ENCODE results near the gene SLC15A4.

GRCh38 chr12:128820253-128820652 is 3.5 kb downstream of the SLC15A4 start:
- TF ChIP-seq SIN3A (IDR thresholded peaks at IDR 0.05; ENCODE audit: borderline replicate concordance, low read depth, low read length) (no peak), CTCF (IDR thresholded peaks at IDR 0.05) (no peak), EP300 (IDR thresholded peaks at IDR 0.05; ENCODE audit: borderline replicate concordance in 1 of 2, low read depth in 1 of 2, low read length in 1 of 2) (no peak), RCOR1 (IDR thresholded peaks at IDR 0.05; ENCODE audit: low read length) (no peak), YY1 (IDR thresholded peaks at IDR 0.05; ENCODE audit: low read depth) (no peak), ZBTB33 (IDR thresholded peaks at IDR 0.05; ENCODE audit: borderline replicate concordance, low read depth) (no peak), USF2 (IDR thresholded peaks at IDR 0.05; ENCODE audit: borderline replicate concordance, low read depth, low read length) (no peak), POLR2AphosphoS5 (IDR thresholded peaks at IDR 0.05; ENCODE audit: low read depth, low read length) (no peak)

All from SK-N-SH (cell line).